ENCODE measurements around the gene NCKAP5. TPM values are rescaled to one million over a fixed set of nuclear protein-coding genes. Genes with fewer than 3 reads are reported as not detected.

NCKAP5 gene
- polyA plus RNA-seq, 3 donors: not detected

DNA sequence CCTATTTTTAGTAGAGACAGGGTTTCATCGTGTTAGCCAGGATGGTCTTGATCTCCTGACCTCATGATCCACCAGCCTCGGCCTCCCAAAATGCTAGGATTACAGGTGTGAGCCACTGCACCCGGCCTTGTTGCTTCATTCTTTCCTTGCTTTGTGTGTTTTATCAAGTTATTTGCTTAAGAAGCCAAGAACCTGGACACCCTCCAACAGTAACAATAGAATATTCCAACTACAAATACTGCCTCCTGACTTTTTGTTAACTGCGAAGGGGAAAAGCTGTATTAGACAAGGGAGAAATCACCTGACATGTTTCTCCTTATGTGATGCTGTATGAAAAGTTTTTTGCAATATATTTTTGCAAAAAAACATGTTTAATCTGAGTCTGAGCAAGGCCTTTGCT is 297.2 kb downstream of the NCKAP5 start:
- TF ChIP-seq, protein P1, sequence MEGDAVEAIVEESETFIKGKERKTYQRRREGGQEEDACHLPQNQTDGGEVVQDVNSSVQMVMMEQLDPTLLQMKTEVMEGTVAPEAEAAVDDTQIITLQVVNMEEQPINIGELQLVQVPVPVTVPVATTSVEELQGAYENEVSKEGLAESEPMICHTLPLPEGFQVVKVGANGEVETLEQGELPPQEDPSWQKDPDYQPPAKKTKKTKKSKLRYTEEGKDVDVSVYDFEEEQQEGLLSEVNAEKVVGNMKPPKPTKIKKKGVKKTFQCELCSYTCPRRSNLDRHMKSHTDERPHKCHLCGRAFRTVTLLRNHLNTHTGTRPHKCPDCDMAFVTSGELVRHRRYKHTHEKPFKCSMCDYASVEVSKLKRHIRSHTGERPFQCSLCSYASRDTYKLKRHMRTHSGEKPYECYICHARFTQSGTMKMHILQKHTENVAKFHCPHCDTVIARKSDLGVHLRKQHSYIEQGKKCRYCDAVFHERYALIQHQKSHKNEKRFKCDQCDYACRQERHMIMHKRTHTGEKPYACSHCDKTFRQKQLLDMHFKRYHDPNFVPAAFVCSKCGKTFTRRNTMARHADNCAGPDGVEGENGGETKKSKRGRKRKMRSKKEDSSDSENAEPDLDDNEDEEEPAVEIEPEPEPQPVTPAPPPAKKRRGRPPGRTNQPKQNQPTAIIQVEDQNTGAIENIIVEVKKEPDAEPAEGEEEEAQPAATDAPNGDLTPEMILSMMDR (IDR thresholded peaks at IDR 0.05): no peak
- H3K36me3 Mint-ChIP-seq: no peaks in the 10 kb centered on the region

DNA sequence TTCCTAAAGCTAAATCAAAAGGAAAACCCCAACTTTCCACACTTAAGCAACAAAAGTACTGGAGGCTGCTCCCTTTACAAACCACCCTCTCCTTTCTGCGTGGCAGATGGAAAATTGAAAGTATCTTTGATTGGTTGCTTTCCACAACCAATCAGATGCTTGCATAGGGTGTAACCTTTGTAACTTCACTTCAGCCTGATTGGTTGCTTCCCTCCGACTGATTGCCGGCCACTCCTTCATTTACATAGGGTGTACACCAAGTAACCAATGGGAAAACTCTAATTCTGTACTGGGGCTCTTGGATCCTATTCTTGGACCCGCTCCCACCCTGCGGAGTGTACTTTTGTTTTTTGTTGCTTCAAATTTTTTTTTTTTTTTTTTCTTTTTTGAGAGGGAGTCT is 297.7 kb downstream of the NCKAP5 start:
- Mint-ChIP-seq H3K36me3 (no peaks in the 10 kb centered on the region), H3K4me3 (no peak overlapping the region), H3K4me1 (no peaks in the 10 kb centered on the region), H3K27me3 (ENCODE audit: low read depth in 3 of 3) (peaks cover 5 to 17% (median 14%) of the 10 kb centered on the region in 3 donors), H3K9me3 (peaks cover 0 to 11% (median 0%) of the 10 kb centered on the region in 7 donors), H3K27ac (no peak overlapping the region)
- Histone ChIP-seq H3K27me3 (ENCODE audit: control insufficient read depth in 2 of 2, insufficient read depth in 2 of 2, low read length in 2 of 2) (peaks cover 0 to 11% of the 10 kb centered on the region in 2 donors), H3K4me2 (replicated peaks; ENCODE audit: extremely low read depth, low read length, poor library complexity, severe bottlenecking) (no peak overlapping the region), H3K4me1 (ENCODE audit: control insufficient read depth in 1 of 2, insufficient read depth in 2 of 2, low read length in 2 of 2) (no peaks in the 10 kb centered on the region), H3K9me3 (replicated peaks in 1 of 2; ENCODE audit: control insufficient read depth in 1 of 2, insufficient read depth in 1 of 2, low read length in 2 of 2) (no peaks in the 10 kb centered on the region), H3K9ac (ENCODE audit: insufficient read depth, low read length, poor library complexity, severe bottlenecking) (no peak overlapping the region), H3K79me2 (ENCODE audit: insufficient read depth, low read length) (no peaks in the 10 kb centered on the region), H3K27ac (ENCODE audit: low read depth in 1 of 2, low read length in 2 of 2) (no peak overlapping the region), H4K20me1 (ENCODE audit: insufficient read depth, low read length) (no peaks in the 10 kb centered on the region), H3K4me3 (replicated peaks in 1 of 3; ENCODE audit: low read depth in 2 of 3, low read length in 3 of 3) (no peak overlapping the region), H2AFZ (ENCODE audit: insufficient read depth, low read depth, low read length, poor library complexity, severe bottlenecking) (no peak overlapping the region), H3K36me3 (replicated peaks in 1 of 2; ENCODE audit: control insufficient read depth in 1 of 2, insufficient read depth in 2 of 2, low read length in 2 of 2) (no peaks in the 10 kb centered on the region)
- no peak for DNase-seq
- intact Hi-C loops (cut with micrococcal nuclease): no loop called here
- 100% methylated on average over 2 of the region's 5 CpGs for WGBS (ENCODE audit: insufficient coverage)
- TF ChIP-seq, protein P1 (IDR thresholded peaks at IDR 0.05): no peak

More for the DNA sequence above, 297.2 kb downstream of the NCKAP5 start:
- Mint-ChIP-seq H3K4me3 (no peak overlapping the region), H3K4me1 (no peaks in the 10 kb centered on the region), H3K27ac (no peak overlapping the region), H3K27me3 (ENCODE audit: low read depth in 3 of 3) (peaks cover 1 to 11% (median 9%) of the 10 kb centered on the region in 3 donors), H3K9me3 (peaks cover 0 to 11% (median 0%) of the 10 kb centered on the region in 7 donors)
- Histone ChIP-seq H3K27me3 (ENCODE audit: control insufficient read depth in 2 of 2, insufficient read depth in 2 of 2, low read length in 2 of 2) (peaks cover 0 to 5% of the 10 kb centered on the region in 2 donors), H3K36me3 (replicated peaks in 1 of 2; ENCODE audit: control insufficient read depth in 1 of 2, insufficient read depth in 2 of 2, low read length in 2 of 2) (no peaks in the 10 kb centered on the region), H3K4me2 (replicated peaks; ENCODE audit: extremely low read depth, low read length, poor library complexity, severe bottlenecking) (no peak overlapping the region), H3K79me2 (ENCODE audit: insufficient read depth, low read length) (no peaks in the 10 kb centered on the region), H2AFZ (ENCODE audit: insufficient read depth, low read depth, low read length, poor library complexity, severe bottlenecking) (no peak overlapping the region), H3K4me3 (replicated peaks in 1 of 3; ENCODE audit: low read depth in 2 of 3, low read length in 3 of 3) (no peak overlapping the region), H3K9me3 (replicated peaks in 1 of 2; ENCODE audit: control insufficient read depth in 1 of 2, insufficient read depth in 1 of 2, low read length in 2 of 2) (no peaks in the 10 kb centered on the region), H3K9ac (ENCODE audit: insufficient read depth, low read length, poor library complexity, severe bottlenecking) (no peak overlapping the region), H4K20me1 (ENCODE audit: insufficient read depth, low read length) (no peaks in the 10 kb centered on the region), H3K4me1 (ENCODE audit: control insufficient read depth in 1 of 2, insufficient read depth in 2 of 2, low read length in 2 of 2) (no peaks in the 10 kb centered on the region), H3K27ac (ENCODE audit: low read depth in 1 of 2, low read length in 2 of 2) (no peak overlapping the region)
- intact Hi-C loops (cut with micrococcal nuclease): no loop called here
- no CpG with 5 or more reads among the region's 4 CpGs for WGBS (ENCODE audit: insufficient coverage)
- no peak for DNase-seq
